ENCODE measurements around the gene ENAM.
"Not testable (repeated sequence)": the region's sequence is repeated elsewhere in the genome, so short reads cannot be mapped to it uniquely, and the experiment has no call there.

ENAM gene

DNA sequence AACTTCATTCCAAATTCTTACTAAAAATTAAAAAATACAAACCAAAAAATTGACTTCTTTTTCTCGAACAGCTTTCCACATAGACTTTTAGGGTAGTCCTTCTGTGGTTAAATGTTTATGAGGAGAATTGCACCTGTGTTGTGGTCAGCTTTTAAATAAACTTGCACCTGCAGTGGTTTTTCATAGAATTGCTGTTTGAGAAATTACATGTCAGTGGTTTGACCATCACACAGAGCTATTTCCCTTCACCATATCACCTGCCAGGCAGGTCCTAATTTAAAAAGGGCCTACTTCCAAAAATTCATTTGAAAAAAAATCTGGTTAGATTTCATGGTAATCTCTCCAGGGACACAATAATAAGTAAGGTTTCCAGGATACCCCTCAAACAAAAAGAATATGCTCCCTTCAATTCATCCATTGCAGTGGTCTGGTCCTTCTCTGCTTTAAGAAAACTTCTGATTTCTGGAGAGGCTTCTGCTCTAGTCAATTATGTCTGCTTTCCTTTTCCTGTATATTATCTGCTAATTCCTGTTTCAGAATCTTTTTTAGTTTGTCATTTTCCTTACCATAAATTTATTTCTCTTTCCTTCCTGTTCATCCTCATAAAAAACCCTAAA, 49.9 kb downstream of the ENAM start:
- no peak for DNase-seq (ENCODE audit: low read depth in 2 of 3, low spot score in 1 of 3)

DNA sequence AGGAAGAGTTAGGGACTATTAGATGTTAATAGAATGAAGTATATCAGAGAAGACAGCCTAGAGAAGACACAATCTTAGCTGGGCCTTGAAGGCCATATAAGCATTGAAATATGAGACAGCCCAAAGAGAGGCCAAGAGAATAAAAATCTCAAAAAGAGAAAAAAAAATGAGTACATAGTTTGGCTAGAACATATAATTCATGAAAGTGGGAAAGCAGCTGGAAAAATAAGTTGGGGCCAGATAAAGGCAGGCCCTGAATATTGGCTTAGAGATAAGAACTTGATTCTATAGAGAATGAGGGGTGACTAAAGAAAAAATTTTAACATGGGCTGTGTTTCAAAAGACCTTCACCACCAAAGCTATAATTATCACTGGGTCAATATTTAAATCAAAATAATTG, 52.4 kb downstream of the ENAM start:
- no peak for DNase-seq (ENCODE audit: low read depth in 2 of 3, low spot score in 1 of 3)

DNA sequence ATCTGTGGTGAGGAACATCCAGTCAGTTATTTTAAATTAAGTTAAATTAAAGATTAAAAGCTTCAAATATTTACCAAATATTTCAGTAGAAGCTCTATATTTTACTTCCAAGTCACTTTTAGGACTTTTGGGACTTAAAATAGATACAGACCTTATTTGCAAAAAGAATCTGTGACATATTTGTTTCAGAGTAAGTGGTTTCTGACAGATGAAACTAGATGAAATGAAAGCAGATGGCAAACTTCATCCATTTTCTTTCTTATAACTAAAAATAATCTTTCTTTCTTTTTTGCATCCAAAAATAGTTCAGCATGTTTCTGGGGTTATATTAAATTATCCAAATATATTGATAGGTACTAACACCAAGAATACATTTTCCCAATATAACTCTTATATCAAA, 53.2 kb downstream of the ENAM start:
- no peak for DNase-seq (ENCODE audit: low read depth in 2 of 3, low spot score in 1 of 3)

DNA sequence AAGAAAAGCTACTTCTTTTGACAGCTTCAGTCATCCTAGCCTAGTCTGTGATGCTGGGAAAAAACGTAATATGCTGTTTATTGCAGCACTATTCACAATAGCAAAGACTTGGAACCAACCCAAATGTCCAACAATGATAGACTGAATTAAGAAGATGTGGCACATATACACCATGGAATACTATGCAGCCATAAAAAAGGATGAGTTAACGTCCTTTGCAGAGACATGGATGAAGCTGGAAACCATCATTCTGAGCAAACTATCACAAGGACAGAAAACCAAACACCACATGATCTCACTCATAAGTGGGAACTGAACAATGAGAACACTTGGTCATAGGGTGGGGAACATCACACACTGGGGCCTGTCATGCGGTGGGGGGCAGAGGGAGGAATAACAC, 53.6 kb downstream of the ENAM start:
- not testable (repeated sequence) for DNase-seq (ENCODE audit: low read depth in 2 of 3, low spot score in 1 of 3)

DNA sequence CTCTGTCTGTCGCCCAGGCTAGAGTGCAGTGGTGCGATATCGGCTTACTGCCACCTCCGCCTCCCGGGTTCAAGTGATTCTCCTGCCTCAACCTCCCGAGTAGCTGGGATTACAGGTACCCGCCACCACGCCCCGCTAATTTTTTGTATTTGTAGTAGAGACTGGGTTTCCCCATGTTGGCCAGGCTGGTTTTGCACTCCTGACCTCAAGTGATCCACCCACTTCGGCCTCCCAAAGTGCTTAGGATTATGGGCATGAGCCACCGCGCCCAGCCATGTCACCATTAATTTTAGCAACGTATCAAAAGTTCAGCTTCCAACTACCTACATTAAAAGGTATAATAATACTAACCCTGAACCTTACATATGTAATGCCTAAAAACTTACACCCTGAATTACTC, 58.8 kb downstream of the ENAM start:
- DNase-seq (ENCODE audit: low read depth in 2 of 3, low spot score in 1 of 3), result no peak

DNA sequence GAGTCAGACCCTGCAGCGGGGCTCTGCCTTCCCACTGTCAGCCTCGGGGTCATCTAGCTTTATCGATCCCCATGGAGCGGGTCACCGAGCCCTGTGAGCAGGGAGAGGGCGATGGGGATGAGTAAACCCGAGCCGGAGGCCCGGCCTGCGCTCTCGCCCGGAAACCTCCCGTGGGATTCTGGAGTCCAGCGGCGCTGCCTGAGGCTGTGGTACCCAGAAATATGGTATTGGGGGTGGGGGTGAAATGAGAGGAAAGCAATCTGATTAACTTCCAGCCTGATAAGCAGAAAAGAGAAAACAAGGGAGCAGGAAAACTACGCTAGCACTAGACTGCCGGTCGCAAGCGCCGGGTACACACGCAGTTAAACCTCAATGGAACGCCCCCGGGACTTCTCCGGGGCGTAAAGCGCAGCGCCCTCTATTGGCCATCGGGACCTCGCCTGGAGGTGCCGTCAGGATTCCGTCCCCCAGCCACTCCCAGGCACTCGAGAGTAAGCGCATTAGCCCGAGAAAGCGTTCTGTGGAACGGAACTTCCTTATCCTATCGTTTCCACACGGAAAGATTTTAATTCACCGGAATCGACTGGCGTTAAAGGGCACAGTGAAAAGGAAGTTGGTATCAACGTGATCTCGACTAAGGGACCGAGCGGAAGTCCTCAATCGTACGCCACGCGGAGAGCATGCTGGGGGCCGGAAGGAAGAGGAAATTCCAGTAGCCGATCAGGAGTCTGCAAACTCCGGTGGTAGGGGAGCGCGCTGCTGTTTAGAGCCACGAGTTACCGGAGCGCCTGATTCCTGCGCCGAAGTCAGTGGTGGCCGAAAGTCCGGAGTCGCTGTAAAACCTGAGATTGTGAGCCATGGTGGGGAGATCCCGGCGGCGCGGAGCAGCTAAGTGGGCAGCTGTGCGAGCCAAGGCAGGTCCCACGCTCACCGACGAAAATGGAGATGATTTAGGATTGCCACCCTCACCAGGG, 59.6 kb downstream of the ENAM start, which contains the start of gene UTP3:
TSS of gene UTP3 (plus strand) at position 712 of the 974 bp plus-strand sequence. CDS start at position 858, 146 bp downstream.
- DNase-seq (ENCODE audit: low read depth in 2 of 3, low spot score in 1 of 3), result peak; percentile 90 to 92 (median 91)

DNA sequence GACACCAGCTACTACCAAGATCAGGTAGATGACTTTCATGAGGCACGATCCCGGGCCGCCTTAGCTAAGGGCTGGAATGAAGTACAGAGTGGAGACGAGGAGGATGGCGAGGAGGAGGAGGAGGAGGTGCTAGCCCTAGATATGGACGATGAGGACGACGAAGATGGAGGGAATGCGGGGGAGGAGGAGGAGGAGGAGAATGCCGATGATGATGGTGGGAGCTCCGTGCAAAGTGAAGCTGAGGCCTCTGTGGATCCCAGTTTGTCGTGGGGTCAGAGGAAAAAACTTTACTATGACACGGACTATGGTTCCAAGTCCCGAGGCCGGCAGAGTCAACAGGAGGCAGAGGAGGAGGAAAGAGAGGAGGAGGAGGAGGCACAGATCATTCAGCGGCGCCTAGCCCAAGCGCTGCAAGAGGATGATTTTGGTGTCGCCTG, 60.3 kb downstream of the ENAM start:
- peak in 1 of 3 donors; percentile 18 for DNase-seq (ENCODE audit: low read depth in 2 of 3, low spot score in 1 of 3)

DNA sequence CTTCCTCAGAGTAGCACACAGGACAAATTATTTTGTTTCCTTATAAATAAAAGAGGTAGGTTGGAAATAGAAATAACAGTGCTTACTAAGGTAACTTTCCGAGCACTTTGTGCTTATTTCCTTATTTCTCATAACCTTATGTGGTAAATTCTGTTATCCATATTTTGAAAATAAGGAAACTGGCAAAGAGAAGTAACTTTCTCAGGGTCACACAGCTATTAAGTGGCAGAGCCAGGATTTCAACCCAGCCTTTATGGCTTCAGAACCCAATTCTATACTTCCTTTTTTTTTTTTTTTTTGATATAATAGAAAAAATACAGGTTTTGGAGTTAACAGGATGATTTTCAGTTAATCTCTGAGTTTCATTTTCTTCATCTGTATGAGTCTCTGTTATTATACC, 63.1 kb downstream of the ENAM start:
- no peak for DNase-seq (ENCODE audit: low read depth in 2 of 3, low spot score in 1 of 3)

DNA sequence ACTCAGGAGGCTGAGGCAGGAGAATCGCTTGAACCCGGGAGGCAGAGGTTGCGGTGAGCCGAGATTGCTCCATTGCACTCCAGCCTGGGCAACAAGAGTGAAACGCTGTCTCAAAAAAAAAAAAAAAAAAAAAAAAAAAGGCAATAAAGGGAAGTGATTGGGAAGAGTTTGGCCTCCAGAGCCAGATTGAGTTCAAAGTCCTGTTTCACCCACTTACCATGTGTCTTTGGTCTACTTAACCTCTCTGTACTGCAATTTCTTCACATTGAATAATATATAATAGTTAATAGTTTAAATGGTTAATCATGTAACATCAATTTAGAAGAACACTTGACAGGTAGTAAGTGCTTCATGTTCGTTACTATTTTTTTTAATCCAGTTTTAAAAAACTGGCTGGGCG, 66.1 kb downstream of the ENAM start:
- not testable (repeated sequence) for DNase-seq (ENCODE audit: low read depth in 2 of 3, low spot score in 1 of 3)
